ENCODE measurements around the gene EFCC1. TPM values are rescaled to one million over a fixed set of nuclear protein-coding genes. Genes with fewer than 3 reads are reported as not detected.

EFCC1 gene
- total RNA-seq, 2 donors from 2014 or later: 1.8 to 4.0 TPM

DNA sequence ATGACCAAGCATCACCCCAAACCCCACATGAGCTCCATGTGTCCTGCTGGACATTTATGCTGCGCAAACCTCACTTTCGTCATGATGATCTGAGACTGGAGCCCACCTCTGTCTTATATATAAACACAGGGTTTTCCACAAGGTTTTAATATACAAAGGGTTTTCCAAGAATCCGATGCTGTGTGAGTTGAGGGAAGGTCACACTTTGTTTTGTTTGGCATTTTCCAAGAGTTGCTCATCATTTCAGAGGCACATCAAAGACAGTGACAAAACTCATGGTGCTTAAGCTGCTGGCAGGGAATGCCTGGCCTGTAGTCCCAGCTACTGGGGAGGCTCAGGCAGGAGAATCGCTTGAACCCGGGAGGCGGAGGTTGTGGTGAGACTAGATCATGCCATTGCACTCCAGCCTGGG, 20.0 kb downstream of the EFCC1 start:
- Histone ChIP-seq H3K9me3 (no peaks in the 10 kb centered on the region), H3K4me3 (no peak overlapping the region), H3K4me1 (no peaks in the 10 kb centered on the region), H3K36me3 (replicated peaks in 1 of 2; ENCODE audit: insufficient read depth in 1 of 2, low read depth in 2 of 2) (no peaks in the 10 kb centered on the region), H3K27ac (no peak overlapping the region), H3K27me3 (no peaks in the 10 kb centered on the region)
- WGBS, 2 donors: 71 to 81% methylated on average over 6 of the region's 6 CpGs
- ATAC-seq (no peak), DNase-seq (no peak)
- TF ChIP-seq POLR2A (IDR thresholded peaks at IDR 0.05): no peak
- TF ChIP-seq, protein P1, sequence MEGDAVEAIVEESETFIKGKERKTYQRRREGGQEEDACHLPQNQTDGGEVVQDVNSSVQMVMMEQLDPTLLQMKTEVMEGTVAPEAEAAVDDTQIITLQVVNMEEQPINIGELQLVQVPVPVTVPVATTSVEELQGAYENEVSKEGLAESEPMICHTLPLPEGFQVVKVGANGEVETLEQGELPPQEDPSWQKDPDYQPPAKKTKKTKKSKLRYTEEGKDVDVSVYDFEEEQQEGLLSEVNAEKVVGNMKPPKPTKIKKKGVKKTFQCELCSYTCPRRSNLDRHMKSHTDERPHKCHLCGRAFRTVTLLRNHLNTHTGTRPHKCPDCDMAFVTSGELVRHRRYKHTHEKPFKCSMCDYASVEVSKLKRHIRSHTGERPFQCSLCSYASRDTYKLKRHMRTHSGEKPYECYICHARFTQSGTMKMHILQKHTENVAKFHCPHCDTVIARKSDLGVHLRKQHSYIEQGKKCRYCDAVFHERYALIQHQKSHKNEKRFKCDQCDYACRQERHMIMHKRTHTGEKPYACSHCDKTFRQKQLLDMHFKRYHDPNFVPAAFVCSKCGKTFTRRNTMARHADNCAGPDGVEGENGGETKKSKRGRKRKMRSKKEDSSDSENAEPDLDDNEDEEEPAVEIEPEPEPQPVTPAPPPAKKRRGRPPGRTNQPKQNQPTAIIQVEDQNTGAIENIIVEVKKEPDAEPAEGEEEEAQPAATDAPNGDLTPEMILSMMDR (IDR thresholded peaks at IDR 0.05): no peak
- intact Hi-C loops (cut with DNase I): no loop called here

GRCh38 chr3:129022114-129023007, 21.3 kb downstream of the EFCC1 start:
- 77 to 79% methylated on average over 15 of the region's 15 CpGs for WGBS, 2 donors
- Histone ChIP-seq H3K4me1 (peaks cover 10% of the 10 kb centered on the region), H3K27ac (peak overlapping the region in 1 of 4 donors; percentile 37), H3K4me3 (no peak overlapping the region), H3K9me3 (no peaks in the 10 kb centered on the region), H3K36me3 (replicated peaks in 1 of 2; ENCODE audit: insufficient read depth in 1 of 2, low read depth in 2 of 2) (no peaks in the 10 kb centered on the region), H3K27me3 (no peaks in the 10 kb centered on the region)
- TF ChIP-seq, protein P1 (IDR thresholded peaks at IDR 0.05): no peak
- no peak for TF ChIP-seq POLR2A (IDR thresholded peaks at IDR 0.05)
- DNase-seq (peak in 3 of 4 donors; percentile 47 to 59 (median 55)), ATAC-seq (no peak)
- intact Hi-C loops (cut with DNase I): no loop called here

- H3K4me3 ChIP-seq: no peak overlapping the region
- ATAC-seq (no peak), DNase-seq (no peak)
- no peaks in the 10 kb centered on the region for H3K9me3 ChIP-seq
- peak overlapping the region in 1 of 4 donors; percentile 37 for H3K27ac ChIP-seq
- intact Hi-C loops (cut with DNase I): no loop called here
- H3K4me1 ChIP-seq: peaks cover 13% of the 10 kb centered on the region
- H3K36me3 ChIP-seq (replicated peaks in 1 of 2; ENCODE audit: insufficient read depth in 1 of 2, low read depth in 2 of 2): no peaks in the 10 kb centered on the region
- TF ChIP-seq, protein P1 (IDR thresholded peaks at IDR 0.05): no peak
- no peak for TF ChIP-seq POLR2A (IDR thresholded peaks at IDR 0.05)
- WGBS, 2 donors: 62 to 69% methylated on average over 1 of the region's 1 CpG
- no peaks in the 10 kb centered on the region for H3K27me3 ChIP-seq
Observed at GRCh38 chr3:129023008-129023358, 21.9 kb downstream of the EFCC1 start.

DNA sequence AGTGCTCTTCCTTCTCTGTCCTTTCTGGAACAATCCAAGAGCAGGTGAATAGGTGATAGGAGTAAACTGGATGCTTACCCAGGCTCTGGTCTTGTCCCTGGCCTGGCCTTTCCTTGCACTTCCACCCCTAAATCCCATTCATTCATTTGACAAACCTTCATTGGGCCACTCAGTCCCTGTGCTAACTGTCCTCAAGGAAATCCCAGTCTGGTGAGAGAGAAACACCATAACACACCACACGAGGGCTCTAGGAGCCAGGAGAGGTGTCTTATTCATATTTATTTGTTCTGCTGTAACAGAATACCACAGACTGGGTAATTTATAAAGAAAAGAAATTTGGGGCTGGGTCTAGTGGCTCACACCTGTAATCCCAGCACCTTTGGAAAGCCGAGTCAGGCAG, 22.8 kb downstream of the EFCC1 start:
- peaks cover 13% of the 10 kb centered on the region for H3K4me1 ChIP-seq
- DNase-seq: peak in 1 of 4 donors; percentile 38

More for the DNA sequence above, 22.8 kb downstream of the EFCC1 start:
- Histone ChIP-seq H3K4me3 (no peak overlapping the region), H3K27me3 (no peaks in the 10 kb centered on the region), H3K36me3 (replicated peaks in 1 of 2; ENCODE audit: insufficient read depth in 1 of 2, low read depth in 2 of 2) (no peaks in the 10 kb centered on the region), H3K9me3 (no peaks in the 10 kb centered on the region), H3K27ac (no peak overlapping the region)
- intact Hi-C loops (cut with DNase I): no loop called here
- ATAC-seq: no peak
- 25 to 35% methylated on average over 2 of the region's 2 CpGs for WGBS, 2 donors
- no peak for TF ChIP-seq POLR2A (IDR thresholded peaks at IDR 0.05)
- TF ChIP-seq, protein P1 (IDR thresholded peaks at IDR 0.05): peak in 4 of 7 experiments; percentile 34 to 51 (median 39)
